H1 (cell line): ENCODE measurements around the gene JOSD1. TPM values are rescaled to one million over a fixed set of nuclear protein-coding genes. Genes with fewer than 3 reads are reported as not detected.

ENCODE experiments used
- CTCF ChIA-PET: fragments of 300-600 bp; sonication (Branson Sonifier 250); formaldehyde crosslinking; loops from one replicate; lab custom pipeline; 2021; ENCODE audit not compliant: partially characterized antibody; lab: Charles Lee
- POLR2A ChIA-PET: fragments of 300-600 bp; sonication (Branson Sonifier 250); formaldehyde crosslinking; loops from one replicate; lab custom pipeline; 2021; ENCODE audit warnings: inconsistent platforms; ENCODE audit not compliant: partially characterized antibody; lab: Charles Lee
- DNase-seq, 2 experiments: peaks; one replicate each; pipeline versions ENCODE4 v3.0.0 to v3.0.0-alpha.2; 2010 to 2022; ENCODE audit warnings: low spot score in 2 of 2, low read depth in 1 of 2, mixed read lengths in 1 of 2
- FAIRE-seq: peaks from 2 replicates; lab custom pipeline; 2011; peaks lifted over from hg19 to GRCh38; lab: Jason Lieb, UNC
- H2AFZ ChIP-seq: 2 replicates; pipeline ENCODE4 v1.8.1; 2012; ENCODE audit warnings: low read length, inconsistent platforms
- H2AK5ac ChIP-seq: 2 replicates; pipeline ENCODE4 v1.6.1; 2013; ENCODE audit warnings: low read depth, low read length
- H2BK120ac ChIP-seq: replicated peaks from 2 replicates; pipeline ENCODE3; 2013; ENCODE audit warnings: low read depth, low read length, inconsistent platforms
- H2BK12ac ChIP-seq: 2 replicates; pipeline ENCODE4 v1.6.1; 2013; ENCODE audit warnings: low read depth, low read length
- H2BK15ac ChIP-seq: 2 replicates; pipeline ENCODE4 v1.6.1; 2013; ENCODE audit warnings: low read length
- H2BK20ac ChIP-seq: 2 replicates; pipeline ENCODE4 v1.6.1; 2013; ENCODE audit warnings: low read length
- H2BK5ac ChIP-seq: 2 replicates; pipeline ENCODE4 v1.6.1; 2013; ENCODE audit warnings: low read depth, low read length
- H3K14ac ChIP-seq: 2 replicates; pipeline ENCODE4 v1.6.1; 2013; ENCODE audit warnings: inconsistent platforms; ENCODE audit not compliant: insufficient read length
- H3K18ac ChIP-seq: 2 replicates; pipeline ENCODE4 v1.6.1; 2013; ENCODE audit warnings: low read length; ENCODE audit errors: extremely low read depth
- H3K23ac ChIP-seq: 2 replicates; pipeline ENCODE4 v1.6.1; 2013; ENCODE audit warnings: inconsistent platforms; ENCODE audit not compliant: insufficient read length
- H3K23me2 ChIP-seq: 2 replicates; pipeline ENCODE4 v1.6.1; 2013; ENCODE audit warnings: low read depth, low read length
- H3K27ac ChIP-seq: 2 replicates; pipeline ENCODE4 v1.6.1; 2011; ENCODE audit warnings: low read depth, low read length, inconsistent platforms
- H3K27me3 ChIP-seq, 4 experiments: replicated peaks in 1 of 4; 1 replicate in 1 of 4; 2 replicates in 3 of 4; pipeline versions ENCODE4 v1.6.1 to v1.8.1; 2011 to 2013; ENCODE audit warnings: low read length in 3 of 4, mild to moderate bottlenecking in 3 of 4, inconsistent platforms in 2 of 4, mixed read lengths in 2 of 4, moderate library complexity in 1 of 4; ENCODE audit not compliant: control insufficient read depth in 3 of 4, insufficient read depth in 3 of 4; ENCODE audit errors: extremely low read depth in 1 of 4
- H3K36me3 ChIP-seq, 4 experiments: 2 replicates each; pipeline versions ENCODE4 v1.6.1 to v1.8.1; 2011 to 2013; ENCODE audit warnings: mild to moderate bottlenecking in 4 of 4, low read length in 3 of 4, moderate library complexity in 2 of 4, control low read depth in 1 of 4, inconsistent platforms in 1 of 4; ENCODE audit not compliant: insufficient read depth in 4 of 4, control insufficient read depth in 2 of 4
- H3K4ac ChIP-seq: replicated peaks from 2 replicates; pipeline ENCODE3; 2013; ENCODE audit warnings: low read length, low read depth, mixed read lengths, inconsistent platforms; ENCODE audit not compliant: insufficient read length
- H3K4me1 ChIP-seq, 4 experiments: replicated peaks in 1 of 4; 1 replicate in 1 of 4; 2 replicates in 3 of 4; pipeline versions ENCODE4 v1.6.1 to v1.8.1; 2011 to 2013; ENCODE audit warnings: low read length in 3 of 4, inconsistent platforms in 2 of 4, mixed read lengths in 1 of 4; ENCODE audit not compliant: insufficient read depth in 4 of 4, control insufficient read depth in 3 of 4
- H3K4me2 ChIP-seq, 2 experiments: 2 replicates each; pipeline versions ENCODE4 v1.6.1 to v1.8.1; 2011 to 2013; ENCODE audit warnings: low read depth in 2 of 2, low read length in 2 of 2, control low read depth in 1 of 2, inconsistent platforms in 1 of 2, mild to moderate bottlenecking in 1 of 2; ENCODE audit not compliant: insufficient read depth in 1 of 2
- H3K4me3 ChIP-seq, 4 experiments: fragments of 200-600, 300-600 bp in 1 of 4; sonication (generic), shearing (Covaris generic), sonication (Bioruptor Twin) in 1 of 4; 2 replicates each; pipeline versions ENCODE4 v1.5.1 to v1.8.1; 2011 to 2016; ENCODE audit warnings: low read length in 4 of 4, low read depth in 3 of 4, control low read depth in 2 of 4, inconsistent platforms in 2 of 4, mild to moderate bottlenecking in 2 of 4, mixed read lengths in 1 of 4, moderate library complexity in 1 of 4; ENCODE audit not compliant: insufficient read depth in 2 of 4; ENCODE audit errors: extremely low read depth in 1 of 4
- H3K56ac ChIP-seq: replicated peaks from 2 replicates; pipeline ENCODE3; 2013; ENCODE audit warnings: low read depth, mild to moderate bottlenecking, mixed read lengths, low read length, inconsistent platforms; ENCODE audit not compliant: insufficient read length
- H3K79me1 ChIP-seq: 2 replicates; pipeline ENCODE4 v1.6.1; 2013; ENCODE audit warnings: low read depth, low read length, control low read depth
- H3K79me2 ChIP-seq, 2 experiments: 2 replicates each; pipeline versions ENCODE4 v1.6.1 to v1.8.1; 2012 to 2013; ENCODE audit warnings: low read length in 2 of 2, mild to moderate bottlenecking in 2 of 2, inconsistent platforms in 1 of 2; ENCODE audit not compliant: insufficient read depth in 2 of 2, control insufficient read depth in 1 of 2
- H3K9ac ChIP-seq, 4 experiments: replicated peaks in 1 of 4; 1 replicate in 1 of 4; 2 replicates in 3 of 4; pipeline versions ENCODE4 v1.6.1 to v1.8.1; 2011 to 2013; ENCODE audit warnings: low read depth in 3 of 4, low read length in 3 of 4, control low read depth in 2 of 4, mild to moderate bottlenecking in 2 of 4, moderate library complexity in 2 of 4, inconsistent platforms in 1 of 4; ENCODE audit errors: extremely low read depth in 1 of 4
- H3K9me3 ChIP-seq, 2 experiments: 2 replicates each; pipeline versions ENCODE4 v1.6.1 to v1.8.1; 2012 to 2013; ENCODE audit warnings: mild to moderate bottlenecking in 2 of 2, moderate library complexity in 2 of 2, control low read depth in 1 of 2, inconsistent platforms in 1 of 2, low read depth in 1 of 2, low read length in 1 of 2, mixed read lengths in 1 of 2; ENCODE audit not compliant: insufficient read depth in 2 of 2
- H4K20me1 ChIP-seq, 2 experiments: replicated peaks in 1 of 2; 2 replicates each; pipeline versions ENCODE3 to v1.8.1; 2011 to 2013; ENCODE audit warnings: inconsistent platforms in 2 of 2, low read length in 2 of 2, mild to moderate bottlenecking in 1 of 2; ENCODE audit not compliant: insufficient read depth in 2 of 2, control insufficient read depth in 1 of 2
- H4K5ac ChIP-seq: 2 replicates; pipeline ENCODE4 v1.6.1; 2013; ENCODE audit warnings: low read length, low read depth, mixed read lengths, inconsistent platforms; ENCODE audit not compliant: insufficient read length
- H4K8ac ChIP-seq: 2 replicates; pipeline ENCODE4 v1.8.0; 2013; ENCODE audit warnings: mild to moderate bottlenecking, moderate library complexity, low read length, inconsistent platforms; ENCODE audit not compliant: insufficient read depth; ENCODE audit errors: extremely low read depth
- H4K91ac ChIP-seq: replicated peaks from 2 replicates; pipeline ENCODE3; 2013; ENCODE audit warnings: low read length, mixed read lengths, inconsistent platforms; ENCODE audit not compliant: insufficient read length
- CHD1 ChIP-seq: IDR thresholded peaks from 2 replicates; pipeline ENCODE4 v1.6.1; 2012; ENCODE audit warnings: low read depth, low read length, improper control_type of control experiment
- CTBP2 ChIP-seq: IDR thresholded peaks from 2 replicates; pipeline ENCODE4 v1.7.0; 2011; ENCODE audit warnings: borderline replicate concordance, mild to moderate bottlenecking, moderate library complexity, mixed read lengths, low read length; ENCODE audit not compliant: insufficient read depth, insufficient read length
- EGR1 ChIP-seq: IDR thresholded peaks from 2 replicates; pipeline ENCODE4 v1.6.1; 2011; ENCODE audit warnings: low read depth, low read length, borderline replicate concordance
- EP300 ChIP-seq, 2 experiments: IDR thresholded peaks; 1 replicate in 1 of 2; 2 replicates in 1 of 2; pipeline ENCODE4 v1.6.1; 2011 to 2012; ENCODE audit warnings: low read depth in 2 of 2, low read length in 2 of 2, mild to moderate bottlenecking in 2 of 2, borderline replicate concordance in 1 of 2, inconsistent platforms in 1 of 2, moderate library complexity in 1 of 2
- FOSL1 ChIP-seq: IDR thresholded peaks from 2 replicates; pipeline ENCODE4 v1.6.1; 2011; ENCODE audit warnings: mild to moderate bottlenecking, low read depth, low read length, moderate library complexity; ENCODE audit not compliant: insufficient read depth
- JUN ChIP-seq: IDR thresholded peaks from 2 replicates; pipeline ENCODE4 v1.6.1; 2011; ENCODE audit warnings: low read depth, mild to moderate bottlenecking, improper control_type of control experiment, low read length
- PHF8 ChIP-seq: fragments of 200-600 bp; sonication (generic); conservative IDR thresholded peaks from 2 replicates; pipeline ENCODE4 v1.7.1; 2012; ENCODE audit warnings: low read depth, mild to moderate bottlenecking, inconsistent platforms, low read length, moderate library complexity
- POLR2A ChIP-seq, 2 experiments: IDR thresholded peaks; 1 replicate in 1 of 2; 2 replicates in 1 of 2; pipeline ENCODE4 v1.6.1; 2011; ENCODE audit warnings: low read depth in 2 of 2, low read length in 2 of 2, mild to moderate bottlenecking in 2 of 2; ENCODE audit errors: control extremely low read depth in 1 of 2
- POLR2AphosphoS5 ChIP-seq: IDR thresholded peaks from 2 replicates; pipeline ENCODE4 v1.6.1; 2011; ENCODE audit warnings: low read depth, low read length
- RFX5 ChIP-seq: IDR thresholded peaks from 2 replicates; pipeline ENCODE4 v1.6.1; 2011; ENCODE audit warnings: low read depth, low read length, improper control_type of control experiment, borderline replicate concordance
- SAP30 ChIP-seq: fragments of 300-600 bp; sonication (generic); IDR thresholded peaks from 2 replicates; pipeline ENCODE4 v1.7.1; 2012; ENCODE audit warnings: low read length, moderate library complexity, mild to moderate bottlenecking, inconsistent platforms; ENCODE audit not compliant: insufficient read depth, insufficient replicate concordance
- SIRT6 ChIP-seq: IDR thresholded peaks from one replicate; pipeline ENCODE4 v1.7.1; 2012; ENCODE audit warnings: low read length, inconsistent platforms
- SP2 ChIP-seq: IDR thresholded peaks from 2 replicates; pipeline ENCODE4 v1.6.1; 2012; ENCODE audit warnings: mild to moderate bottlenecking, low read length, inconsistent platforms
- TBP ChIP-seq: IDR thresholded peaks from 2 replicates; pipeline ENCODE4 v1.6.1; 2011; ENCODE audit warnings: low read depth, low read length, improper control_type of control experiment
- TEAD4 ChIP-seq: IDR thresholded peaks from 2 replicates; pipeline ENCODE4 v1.6.1; 2012; ENCODE audit warnings: low read depth, low read length, inconsistent platforms, mixed read lengths
- YY1 ChIP-seq: IDR thresholded peaks from 2 replicates; pipeline ENCODE4 v1.6.1; 2011; ENCODE audit warnings: low read depth, mild to moderate bottlenecking, low read length
- WGBS, 2 experiments: shearing (Covaris generic) in 1 of 2; methylation state at CpG; one replicate each; pipeline versions ENCODE4 v1.1.6 to v1.1.7; 2013 to 2015; ENCODE audit warnings: low lambda C conversion rate in 2 of 2, mixed read lengths in 2 of 2, inconsistent platforms in 1 of 2, low coverage in 1 of 2, missing lambda C conversion rate in 1 of 2; ENCODE audit not compliant: insufficient replicate concordance in 2 of 2, insufficient coverage in 1 of 2, insufficient read length in 1 of 2; ENCODE audit errors: extremely low coverage in 1 of 2, missing lambda C conversion rate in 1 of 2; 5-methylcytosine and 5-hydroxymethylcytosine counted together
- polyA plus RNA-seq, 7 experiments: library from polyadenylated mRNA; depleted of rRNA in 3 of 7; stranded (reverse) in 5 of 7; unstranded in 2 of 7; fragments of >200 nt in 5 of 7; fragments of 200-250 nt in 2 of 7; gene quantifications; 1 replicate in 5 of 7; 2 replicates in 1 of 7; 4 replicates in 1 of 7; pipeline versions ENCODE4 v1.2.1 to v1.2.3, GENCODE V29; 2011 to 2013; ENCODE audit warnings: missing spikeins in 2 of 7, mixed read lengths in 2 of 7
- total RNA-seq: library from RNA; stranded (reverse); fragmentation: NEBNext Ultra II Directional; extraction: Animal tissue kit (Norgen Biotek cat#: 25700); gene quantifications from 2 replicates; pipeline ENCODE4 v1.2.1, GENCODE V29; 2021

JOSD1 gene
- total and polyA plus RNA-seq, 2 of the 8 experiments (the other 6 are each of a cell fraction or from before 2014, with no cell fraction given), result 18.4 to 20.2 TPM

DNA sequence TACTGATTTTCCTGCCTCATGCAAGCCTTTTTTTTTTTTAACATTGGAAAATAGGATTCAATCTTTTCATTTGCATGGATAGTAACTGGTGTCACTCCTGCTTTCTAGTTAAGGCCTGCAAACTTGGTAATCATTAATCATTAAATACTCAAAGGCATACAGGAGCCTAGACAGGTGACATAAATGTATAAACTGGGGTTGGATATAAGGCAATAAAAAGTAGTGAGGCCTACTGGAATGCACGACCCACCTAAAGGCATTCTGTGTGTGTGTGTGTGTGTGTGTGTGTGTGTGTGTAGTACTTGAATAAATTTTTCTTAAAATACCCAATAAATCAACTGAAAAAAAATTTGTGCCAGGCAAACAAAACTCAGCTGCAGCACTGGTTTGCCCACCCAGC is 11.1 kb downstream of the JOSD1 start:
- Histone ChIP-seq H4K20me1 (peaks cover 7% of the 10 kb centered on the region in 2 experiments), H3K4me2 (no peak overlapping the region), H3K79me1 (peaks cover 7% of the 10 kb centered on the region; the same call in 1 of the 2 replicates), H4K91ac (no peak overlapping the region), H4K8ac (no peak overlapping the region), H2BK12ac (no peak overlapping the region), H2BK5ac (no peak overlapping the region), H2AFZ (no peak overlapping the region), H3K27me3 (no peaks in the 10 kb centered on the region), H3K23ac (no peak overlapping the region), H2BK120ac (no peak overlapping the region), H3K4me3 (no peak overlapping the region), H3K56ac (no peak overlapping the region), H3K36me3 (peaks cover 10 to 33% (median 16%) of the 10 kb centered on the region in 4 experiments), H3K14ac (no peak overlapping the region), H2BK20ac (no peak overlapping the region), H3K79me2 (peaks cover 0 to 5% of the 10 kb centered on the region in 2 experiments; a peak in 1 of 4 replicates), H3K27ac (no peak overlapping the region), H3K9ac (no peak overlapping the region), H3K4me1 (no peaks in the 10 kb centered on the region), H3K23me2 (no peaks in the 10 kb centered on the region), H3K4ac (no peak overlapping the region), H4K5ac (no peak overlapping the region), H2BK15ac (no peak overlapping the region), H3K18ac (no peak overlapping the region), H3K9me3 (no peaks in the 10 kb centered on the region), H2AK5ac (no peak overlapping the region)
- CTCF ChIA-PET, result no interaction called here
- POLR2A ChIA-PET, result interaction anchor here (1.0 to 2.3 kb wide), 5 partner anchors 7 to 50 kb away, joined by 3 to 10 read pairs (median 4); partner anchors contain the start of gene TOMM22
- 100% methylated on average over 1 of the region's 1 CpG; no CpG with 5 or more reads in 1 of the 2 experiments for WGBS, 2 experiments
- FAIRE-seq (no peak), DNase-seq (no peak)
- no peak for TF ChIP-seq RFX5
- no peak for TF ChIP-seq EP300 (IDR thresholded peaks at IDR 0.05; ENCODE audit: borderline replicate concordance in 1 of 2, low read depth in 2 of 2, low read length in 2 of 2)
- TF ChIP-seq EGR1, result no peak
- TF ChIP-seq FOSL1, result no peak
- TF ChIP-seq CHD1, result no peak
- TF ChIP-seq PHF8, result no peak
- no peak for TF ChIP-seq TBP
- no peak for TF ChIP-seq YY1
- TF ChIP-seq SAP30, result no peak
- TF ChIP-seq SP2, result no peak
- TF ChIP-seq SIRT6, result no peak
- TF ChIP-seq POLR2A (IDR thresholded peaks at IDR 0.05; ENCODE audit: control extremely low read depth in 1 of 2, low read depth in 2 of 2, low read length in 2 of 2), result no peak
- TF ChIP-seq JUN, result no peak
- TF ChIP-seq CTBP2, result no peak
- no peak for TF ChIP-seq POLR2AphosphoS5
- no peak for TF ChIP-seq TEAD4
